CD4-positive, alpha-beta T cell treated with Interleukin-4 for 4 hours (primary cell): ENCODE measurements around the gene RETREG1.
"Not testable (repeated sequence)": the region's sequence is repeated elsewhere in the genome, so short reads cannot be mapped to it uniquely, and the experiment has no call there.

Experiments
- DNase-seq: peaks from one replicate; pipeline ENCODE4 v3.0.0-alpha.2; 2020

RETREG1 gene, protein sequence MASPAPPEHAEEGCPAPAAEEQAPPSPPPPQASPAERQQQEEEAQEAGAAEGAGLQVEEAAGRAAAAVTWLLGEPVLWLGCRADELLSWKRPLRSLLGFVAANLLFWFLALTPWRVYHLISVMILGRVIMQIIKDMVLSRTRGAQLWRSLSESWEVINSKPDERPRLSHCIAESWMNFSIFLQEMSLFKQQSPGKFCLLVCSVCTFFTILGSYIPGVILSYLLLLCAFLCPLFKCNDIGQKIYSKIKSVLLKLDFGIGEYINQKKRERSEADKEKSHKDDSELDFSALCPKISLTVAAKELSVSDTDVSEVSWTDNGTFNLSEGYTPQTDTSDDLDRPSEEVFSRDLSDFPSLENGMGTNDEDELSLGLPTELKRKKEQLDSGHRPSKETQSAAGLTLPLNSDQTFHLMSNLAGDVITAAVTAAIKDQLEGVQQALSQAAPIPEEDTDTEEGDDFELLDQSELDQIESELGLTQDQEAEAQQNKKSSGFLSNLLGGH

DNA sequence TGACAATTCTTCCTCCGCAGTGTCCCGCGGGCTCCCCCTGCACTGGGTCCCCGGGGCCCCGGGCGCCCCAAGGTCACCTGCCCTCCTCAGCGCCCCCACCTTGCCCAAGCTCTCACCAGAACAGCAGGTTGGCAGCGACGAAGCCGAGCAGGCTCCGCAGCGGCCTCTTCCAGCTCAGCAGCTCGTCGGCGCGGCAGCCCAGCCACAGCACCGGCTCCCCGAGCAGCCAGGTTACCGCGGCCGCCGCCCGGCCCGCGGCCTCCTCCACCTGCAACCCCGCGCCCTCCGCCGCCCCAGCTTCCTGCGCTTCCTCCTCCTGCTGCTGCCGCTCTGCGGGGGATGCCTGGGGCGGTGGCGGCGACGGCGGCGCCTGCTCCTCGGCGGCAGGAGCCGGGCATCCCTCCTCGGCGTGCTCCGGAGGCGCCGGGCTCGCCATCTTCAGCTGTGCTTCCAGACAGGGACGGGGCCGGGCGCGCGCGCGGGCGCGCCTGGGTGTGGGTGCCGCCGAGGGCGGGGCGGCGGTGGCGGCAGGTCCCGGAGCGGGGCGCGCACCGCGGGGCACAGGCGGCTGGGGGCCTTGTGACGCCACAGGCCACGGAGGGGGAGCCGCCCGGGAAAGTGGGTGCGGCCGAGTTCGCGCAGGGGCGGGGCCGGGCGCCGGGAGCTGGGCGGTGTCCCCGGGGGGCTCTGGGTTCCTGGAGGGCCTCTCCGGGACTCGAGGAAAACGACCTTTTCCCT lies at the start of gene RETREG1:
TSS of gene RETREG1 (minus strand) at position 462 of the 738 bp plus-strand sequence. CDS start at position 436, 26 bp downstream.
- DNase-seq, result peak; percentile 81

DNA sequence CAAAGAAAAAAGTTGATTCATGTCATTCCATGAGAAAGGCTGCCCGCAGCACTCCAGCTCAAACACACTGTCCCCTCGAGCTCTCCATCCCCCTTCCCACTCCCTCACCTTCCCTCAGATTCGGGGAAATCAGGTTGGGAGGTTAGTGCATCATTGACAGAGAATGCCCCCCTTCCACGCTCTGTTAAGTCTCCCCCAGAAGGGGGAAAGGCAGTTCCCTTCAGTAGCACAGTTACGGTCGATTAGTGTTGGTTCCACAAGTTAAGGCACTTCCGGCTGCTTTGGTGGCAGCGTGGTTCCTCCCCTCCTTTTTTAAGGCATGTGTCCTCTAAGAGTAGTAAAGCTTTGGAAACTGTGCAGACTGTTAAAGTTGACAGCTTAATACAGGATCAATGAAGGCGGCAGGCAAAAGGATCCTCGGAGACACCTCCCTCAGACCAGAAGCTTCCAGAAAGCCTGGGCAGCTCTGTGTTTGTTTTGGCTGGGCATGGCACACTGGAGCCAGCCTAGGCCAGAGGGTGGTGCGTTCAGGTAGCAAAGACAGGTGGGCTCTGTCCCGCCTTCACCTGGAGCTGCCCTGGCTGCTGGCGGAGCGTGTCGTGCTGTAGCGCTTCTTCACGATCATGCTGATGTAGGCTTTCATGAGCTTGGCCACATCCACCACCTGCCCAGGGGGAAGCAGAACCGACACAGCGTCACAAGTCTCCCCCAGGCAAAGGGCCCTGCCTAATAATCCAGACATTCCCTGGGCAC lies 49.5 kb upstream of the RETREG1 start:
- no peak for DNase-seq

DNA sequence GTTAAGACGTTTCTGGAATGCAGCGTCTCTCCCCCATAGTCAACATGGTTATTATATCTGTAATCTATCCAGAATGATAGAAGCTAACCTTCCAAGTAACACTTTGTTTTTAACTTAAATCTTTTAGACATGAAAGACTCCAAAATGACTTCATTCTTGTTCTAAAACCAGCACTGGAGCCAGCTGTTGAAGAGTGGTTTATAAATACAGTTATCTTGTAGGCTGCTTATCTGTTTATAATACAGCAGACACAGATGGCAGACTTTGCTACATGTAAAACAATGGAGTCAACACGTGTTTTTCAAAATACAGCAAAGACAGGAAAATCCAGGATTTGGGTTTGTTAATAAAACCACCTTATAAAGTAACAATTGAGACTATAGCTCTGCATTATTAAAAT lies 48.8 kb upstream of the RETREG1 start:
- no peak for DNase-seq

DNA sequence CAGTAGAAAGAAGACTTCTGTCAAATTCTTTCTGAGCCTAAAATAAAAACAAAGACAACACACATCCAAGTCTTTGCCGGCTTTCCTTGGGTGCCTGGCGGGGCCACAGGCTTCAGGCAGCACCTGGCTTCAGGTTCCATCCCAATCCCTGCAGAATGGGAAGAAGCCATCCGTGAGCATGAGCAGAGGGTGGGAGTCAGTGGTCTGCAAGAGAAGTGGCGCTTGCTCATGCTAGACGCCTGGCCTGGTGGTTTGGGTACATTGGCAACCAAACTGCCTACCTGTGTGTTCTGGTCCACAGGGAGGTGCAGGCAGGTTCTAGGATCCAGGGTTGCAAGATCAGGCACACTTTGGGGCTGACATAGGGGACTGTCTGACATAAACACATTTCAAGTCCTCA lies 47.6 kb upstream of the RETREG1 start:
- no peak for DNase-seq

DNA sequence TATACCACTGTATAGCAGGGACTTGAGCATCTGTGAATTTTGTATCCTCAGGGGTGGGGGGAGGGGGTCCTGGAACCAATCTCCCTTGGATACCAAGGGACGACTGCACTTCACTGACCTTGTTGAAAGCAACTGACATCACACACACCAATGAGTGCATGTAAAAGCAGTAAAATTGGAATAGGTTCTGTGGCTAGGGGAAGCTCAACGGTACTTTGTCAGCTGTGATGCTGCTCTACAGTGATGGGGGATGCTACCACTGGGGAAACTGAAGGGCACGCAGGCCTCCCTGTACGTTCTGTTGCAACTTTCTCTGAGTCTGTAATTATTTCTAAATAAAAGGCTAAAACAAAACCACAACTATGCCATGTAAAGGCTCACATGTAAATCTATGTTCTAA lies 47.0 kb upstream of the RETREG1 start:
- DNase-seq, result no peak

DNA sequence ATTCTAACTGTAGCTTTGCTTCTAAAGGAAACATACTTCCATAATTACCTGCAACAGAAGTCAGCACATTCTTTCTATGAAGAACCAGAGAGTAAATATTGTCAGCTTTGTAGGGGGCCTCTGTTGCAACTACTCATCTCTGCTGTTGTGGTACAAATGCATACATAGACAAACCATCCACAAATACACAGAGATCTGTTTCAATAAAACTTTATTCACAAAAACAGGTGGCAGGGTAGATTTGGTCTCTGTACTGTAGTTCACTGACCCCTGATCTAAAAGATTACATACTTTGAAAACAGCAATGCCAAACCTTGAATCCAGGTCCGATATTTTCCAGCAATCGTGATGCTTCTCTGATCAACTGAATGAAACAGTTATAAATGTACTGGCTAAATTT lies 44.9 kb upstream of the RETREG1 start:
- no peak for DNase-seq

DNA sequence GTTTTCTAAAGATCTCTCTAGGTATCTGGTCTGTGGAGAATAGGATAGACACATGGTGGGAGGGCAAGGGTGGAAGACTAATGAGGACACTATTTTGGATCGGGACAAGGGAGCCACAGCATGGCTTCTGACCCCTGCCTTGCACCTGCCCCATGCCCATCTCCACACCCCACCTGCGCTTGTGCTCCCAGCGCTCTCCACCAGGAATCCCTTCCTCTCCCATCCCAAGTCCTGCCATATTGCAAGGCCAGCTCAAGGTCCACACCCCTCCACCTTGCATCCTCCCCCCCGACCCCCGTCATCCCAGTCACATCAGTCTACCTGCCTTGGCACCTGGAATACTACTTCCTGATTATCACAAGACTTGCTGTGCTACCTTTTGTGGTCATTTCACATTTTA lies 44.2 kb upstream of the RETREG1 start:
- no peak for DNase-seq

DNA sequence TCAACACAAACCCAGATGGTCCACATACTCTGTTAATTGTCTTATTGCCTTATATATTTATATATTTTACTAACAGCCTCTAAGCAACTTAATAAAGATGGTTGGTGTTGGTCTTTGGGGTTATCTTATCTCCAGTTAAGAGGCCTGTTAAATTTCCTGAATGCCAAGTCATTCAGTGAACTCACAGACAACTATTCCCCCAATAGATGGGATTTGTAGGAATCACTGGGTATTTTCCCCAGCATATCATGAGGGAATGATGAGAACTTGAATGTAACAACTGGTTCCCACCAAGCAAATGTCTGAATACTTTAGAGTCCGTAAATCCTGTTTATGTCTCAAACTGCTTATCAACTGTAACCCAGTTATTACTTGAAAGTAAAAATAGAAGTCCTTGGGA lies 42.7 kb upstream of the RETREG1 start:
- DNase-seq, result no peak

DNA sequence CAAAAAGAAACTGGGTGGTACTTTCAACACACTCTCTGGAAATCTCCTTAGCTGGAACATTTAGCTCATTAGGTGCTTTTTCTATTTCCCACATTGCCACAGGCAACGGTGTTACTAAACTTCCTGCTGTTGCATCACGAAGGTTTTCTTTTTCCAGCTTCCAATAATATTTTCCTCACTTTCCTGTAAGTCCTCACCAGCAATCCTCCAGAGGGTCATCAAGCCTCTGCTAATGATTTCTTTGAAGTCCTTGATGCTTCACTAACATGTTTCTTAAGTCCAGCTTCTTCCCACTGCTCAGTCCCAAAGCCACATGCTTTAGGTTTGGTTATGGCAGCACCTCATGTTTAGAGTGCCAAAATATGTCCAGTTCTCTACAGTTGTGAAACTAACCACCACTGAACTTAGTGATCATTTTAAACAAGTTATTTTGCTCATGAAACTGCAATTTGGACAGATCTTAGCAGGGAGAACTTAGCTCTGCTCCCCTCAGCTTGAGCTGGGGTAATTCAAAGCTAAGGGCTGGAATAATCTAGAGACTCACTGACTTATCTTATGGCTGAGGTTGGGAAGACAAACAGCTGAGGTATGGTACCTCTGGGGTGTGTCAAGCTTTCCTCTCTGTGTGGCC lies 39.9 kb upstream of the RETREG1 start:
- DNase-seq, result no peak

DNA sequence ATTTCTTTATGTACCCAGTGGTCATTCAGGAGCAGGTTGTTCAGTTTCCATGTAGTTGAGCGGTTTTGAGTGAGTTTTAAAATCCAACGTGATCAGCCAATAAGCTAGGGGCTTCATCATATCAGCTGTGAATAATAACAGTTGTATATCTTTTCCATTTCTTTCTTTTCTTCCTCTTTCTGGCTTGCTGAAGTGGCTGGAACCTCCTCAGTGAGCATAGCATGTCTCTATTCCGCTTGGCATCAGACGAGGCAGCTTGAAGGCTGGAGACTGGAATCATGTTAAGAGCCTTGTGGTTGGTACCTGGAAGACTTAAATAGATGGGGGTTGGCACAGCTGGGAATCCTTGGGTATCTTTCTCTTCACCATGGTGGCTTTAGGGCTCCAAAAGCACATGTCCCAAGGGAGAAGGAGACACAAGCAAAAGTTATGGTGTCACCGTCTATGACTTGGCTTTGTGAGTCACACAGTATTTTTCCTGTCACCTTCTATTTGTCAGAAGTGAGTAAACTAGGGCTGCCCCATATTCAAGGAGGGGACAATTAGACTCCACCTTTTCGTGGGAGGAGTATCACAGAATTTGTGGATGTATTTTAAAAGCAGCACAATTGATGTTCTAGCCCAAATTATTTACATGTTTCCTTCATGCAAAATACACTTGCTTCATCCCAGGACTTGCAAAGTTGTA lies 38.0 kb upstream of the RETREG1 start:
- DNase-seq, result no peak

DNA sequence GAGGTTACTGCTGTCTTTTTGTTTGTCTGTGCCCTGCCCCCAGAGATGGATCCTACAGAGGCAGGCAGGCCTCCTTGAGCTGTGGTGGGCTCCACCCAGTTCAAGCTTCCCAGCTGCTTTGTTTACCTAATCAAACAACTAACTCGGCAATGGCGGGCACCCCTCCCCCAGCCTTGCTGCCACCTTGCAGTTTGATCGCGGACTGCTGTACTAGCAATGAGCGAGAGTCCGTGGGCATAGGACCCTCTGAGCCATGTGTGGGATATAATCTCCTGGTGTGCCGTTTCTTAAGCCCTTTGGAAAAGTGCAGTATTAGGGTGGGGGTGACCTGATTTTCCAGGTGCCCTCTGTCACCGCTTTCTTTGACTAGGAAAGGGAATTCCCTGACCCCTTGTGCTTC lies 31.9 kb upstream of the RETREG1 start:
- not testable (repeated sequence) for DNase-seq

DNA sequence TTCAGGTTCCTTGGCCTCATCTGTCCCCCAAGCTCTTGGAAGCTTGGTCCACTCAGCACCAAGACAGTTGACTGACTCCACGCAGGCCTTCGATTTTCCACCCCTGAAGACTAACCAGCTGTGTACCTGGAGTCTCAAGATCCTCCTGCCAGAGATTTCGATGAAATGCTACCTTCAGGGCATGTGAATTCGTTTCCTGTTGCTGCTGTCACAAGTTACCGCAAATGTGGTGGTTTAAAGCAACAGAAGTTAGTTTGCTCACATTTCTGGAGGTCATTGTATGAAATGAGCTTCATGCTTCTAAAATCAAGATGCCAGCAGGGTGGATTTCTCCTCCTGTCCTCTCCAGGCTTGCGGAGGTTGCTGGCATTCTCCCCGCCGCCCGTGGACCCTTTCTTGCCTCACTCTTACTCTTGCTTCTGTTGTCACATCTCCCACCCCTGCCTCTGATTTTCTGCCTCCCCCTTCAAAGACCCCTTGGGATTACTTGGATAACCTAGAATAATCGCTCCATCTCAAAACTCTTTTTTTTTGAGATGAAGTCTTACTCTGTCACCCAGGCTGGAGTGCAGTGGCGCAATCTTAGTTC lies 27.6 kb upstream of the RETREG1 start:
- no peak for DNase-seq

DNA sequence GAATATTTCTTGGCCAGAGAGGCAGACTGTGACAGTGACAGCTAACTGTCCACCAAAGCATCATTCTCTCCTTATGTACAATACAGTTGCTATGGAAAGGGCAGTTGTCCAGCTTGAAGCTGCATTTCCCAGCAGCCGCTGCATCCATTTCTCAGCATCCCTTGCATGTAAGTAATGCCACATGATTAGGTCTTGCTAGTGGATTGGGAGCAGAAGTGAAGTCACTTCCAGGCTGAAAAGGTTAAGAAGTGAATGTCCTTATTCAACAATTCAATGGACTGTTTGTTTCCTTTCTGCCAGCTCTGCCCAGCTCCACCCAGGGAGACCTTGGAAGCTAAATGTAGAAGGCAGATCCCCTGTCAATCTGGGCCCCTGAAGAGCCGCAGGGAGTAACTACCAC lies 26.1 kb upstream of the RETREG1 start:
- no peak for DNase-seq

DNA sequence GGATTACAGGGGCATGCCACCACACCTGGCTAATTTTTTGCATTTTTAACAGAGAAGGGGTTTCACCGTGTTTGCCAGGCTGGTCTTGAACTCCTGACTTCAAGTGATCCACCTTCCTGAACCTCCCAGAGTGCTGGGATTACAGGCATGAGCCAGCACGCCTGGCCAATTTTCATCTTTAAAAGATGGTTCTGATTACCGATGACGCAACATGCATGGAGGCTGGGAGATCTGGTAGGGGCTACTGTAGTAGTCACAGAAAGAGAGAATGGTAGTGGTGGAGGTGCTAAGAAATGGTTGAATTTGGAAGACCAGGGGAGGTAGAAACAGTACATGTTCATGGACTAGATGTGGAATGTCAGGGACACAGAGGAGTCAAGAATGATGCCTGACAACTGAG lies 22.4 kb upstream of the RETREG1 start:
- DNase-seq, result no peak

DNA sequence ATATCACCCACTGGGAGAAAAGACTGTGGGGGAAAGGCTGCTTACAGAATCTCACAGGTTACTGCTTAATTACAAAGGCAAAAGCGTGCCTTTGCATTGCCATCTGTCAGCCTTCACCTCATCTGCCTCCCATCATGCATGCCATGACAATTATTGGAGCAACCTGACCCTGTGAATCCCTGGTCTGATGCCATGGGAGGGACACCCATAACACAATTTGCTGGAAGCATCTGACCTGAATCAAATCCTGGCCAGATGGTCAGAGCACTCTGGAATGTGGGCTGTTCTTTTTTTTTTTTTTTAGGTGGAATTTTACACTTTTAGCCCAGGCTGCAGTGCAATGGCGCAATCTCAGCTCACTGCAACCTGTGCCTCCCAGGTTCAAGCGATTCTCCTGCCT lies 11.6 kb upstream of the RETREG1 start:
- DNase-seq, result no peak

DNA sequence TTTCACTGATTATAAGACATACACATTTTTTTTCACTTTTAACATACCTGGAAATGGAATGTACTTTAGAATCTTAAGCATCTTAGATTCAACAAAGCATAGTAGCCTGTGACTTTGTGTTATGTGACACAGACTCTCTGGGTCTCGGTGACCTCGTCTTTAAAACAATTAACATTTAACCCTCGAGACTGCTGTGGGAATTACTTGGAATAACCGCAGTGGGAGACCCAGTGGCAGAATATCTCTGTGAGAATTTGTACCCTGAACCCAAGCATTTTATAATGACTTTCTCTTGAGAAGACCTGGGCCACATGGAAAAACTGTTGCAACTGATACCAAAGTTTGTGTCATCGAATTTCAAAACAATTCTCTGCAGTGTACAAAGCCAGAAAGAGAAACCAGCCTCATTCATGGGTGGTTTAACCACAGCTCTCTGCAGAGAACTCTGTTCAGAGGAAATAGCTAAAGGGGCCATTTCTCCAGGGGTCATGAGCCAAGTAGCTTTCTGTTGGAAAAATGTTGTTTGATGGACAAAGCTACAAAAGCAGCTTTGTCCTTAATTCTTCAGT lies 10.0 kb upstream of the RETREG1 start:
- DNase-seq, result peak; percentile 31

DNA sequence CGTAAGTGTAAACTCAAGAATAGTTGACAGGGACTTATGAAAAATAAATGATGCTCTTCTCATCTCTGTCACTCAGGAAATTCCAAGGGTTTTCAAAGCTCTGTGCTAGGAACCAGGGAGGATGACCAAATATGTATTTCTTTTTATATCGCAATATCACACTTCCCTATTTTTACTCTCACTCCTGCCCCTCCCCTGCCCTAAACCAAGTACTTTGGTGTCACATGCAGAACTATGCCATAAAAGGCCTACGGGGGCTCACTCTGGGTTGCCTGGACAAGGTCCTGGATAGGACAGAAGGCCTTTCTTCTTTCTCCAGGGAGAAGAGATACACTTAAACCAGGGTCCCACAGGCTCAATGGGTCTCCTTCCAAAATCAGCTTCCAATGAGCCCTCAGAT lies 8.3 kb upstream of the RETREG1 start:
- DNase-seq, result no peak

DNA sequence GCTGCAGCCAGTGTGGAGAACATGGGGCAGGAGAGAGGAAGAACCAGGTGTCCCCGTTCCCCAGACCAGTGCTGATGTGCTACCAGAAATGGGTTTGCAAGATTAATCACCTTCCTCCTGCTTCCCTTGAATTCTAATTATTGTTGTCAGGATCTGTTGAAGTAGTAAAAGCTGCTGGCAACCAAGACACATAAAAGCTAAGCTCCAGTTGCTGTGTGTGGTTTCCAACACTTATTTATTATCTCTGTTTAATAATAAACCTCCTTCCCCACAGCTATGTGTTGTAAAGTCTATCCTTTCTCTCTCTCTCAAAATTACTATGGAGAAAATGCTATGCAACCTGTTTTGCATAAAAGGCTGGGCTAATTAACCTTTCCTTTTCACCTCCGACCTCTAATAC lies 2.3 kb upstream of the RETREG1 start:
- no peak for DNase-seq

DNA sequence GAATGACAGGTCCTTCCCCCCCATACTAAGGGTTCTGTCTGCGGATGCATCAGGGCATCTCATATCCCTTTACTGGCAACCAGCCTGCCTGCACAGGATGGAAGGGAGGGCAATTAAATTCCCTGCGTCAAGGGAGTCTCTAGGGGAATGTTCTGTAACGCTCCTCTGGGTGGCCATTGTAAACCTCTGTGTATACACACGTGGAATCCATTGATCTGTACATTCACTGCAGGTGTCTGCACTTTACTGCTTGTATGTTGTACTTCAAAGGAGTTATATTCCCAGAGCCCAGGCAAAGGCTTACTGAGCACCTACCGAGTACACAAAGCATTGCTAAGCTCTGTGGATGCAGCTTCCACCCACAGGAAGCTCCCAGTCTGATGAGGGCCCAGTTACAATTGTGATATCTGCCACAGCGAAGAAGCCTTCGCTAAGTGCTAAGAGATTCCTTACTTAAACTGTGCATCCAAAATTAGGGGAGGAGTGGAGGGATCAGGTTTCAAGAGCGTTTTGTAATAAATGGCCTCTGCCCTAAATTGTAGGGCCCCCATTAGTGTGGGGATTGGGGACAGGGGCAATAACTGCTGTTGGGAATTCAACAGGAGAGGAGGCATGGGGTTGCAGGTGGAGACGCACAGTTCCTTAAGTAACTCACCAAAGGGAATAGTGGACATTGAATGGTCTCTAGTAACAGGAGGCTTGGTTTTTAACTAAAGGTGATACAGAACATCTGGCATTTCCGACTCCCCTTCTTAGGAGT lies 1.5 kb upstream of the RETREG1 start:
- no peak for DNase-seq

DNA sequence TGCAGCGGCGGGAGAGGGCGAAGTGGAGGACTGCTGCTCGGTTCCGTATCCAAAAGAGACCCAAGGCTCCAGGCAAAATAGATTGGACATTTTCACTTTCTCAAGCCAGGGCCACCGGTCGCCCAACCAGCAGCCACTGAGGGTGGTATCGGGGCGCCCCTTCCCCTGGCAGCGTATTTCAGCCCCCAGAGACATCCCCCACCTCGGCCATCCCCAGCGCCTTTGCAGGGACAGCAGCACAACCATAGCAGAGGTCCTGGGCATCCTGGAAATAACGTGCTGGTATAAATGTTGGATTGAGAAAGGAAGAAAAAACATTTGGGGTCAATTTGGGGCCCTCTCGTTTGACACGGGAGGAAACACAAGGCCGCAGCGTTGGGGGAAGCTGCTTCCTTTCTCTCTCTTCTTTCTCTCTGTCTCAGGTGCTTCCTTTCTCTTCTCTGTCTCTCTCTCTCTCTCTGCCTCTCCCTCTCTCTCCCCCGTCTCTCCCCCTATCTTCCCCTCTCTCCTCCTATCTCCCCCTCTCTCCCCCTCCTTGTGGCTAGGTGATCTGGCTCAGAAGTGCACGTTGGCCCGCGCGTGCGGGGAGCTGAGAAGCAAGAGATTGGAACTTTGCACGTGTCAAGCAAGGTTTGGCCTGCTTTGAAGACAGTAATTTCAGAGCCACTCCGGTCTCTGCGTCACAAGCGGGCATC lies 624 bp upstream of the RETREG1 start:
- DNase-seq, result peak; percentile 30
